Trophoblast cell (in vitro differentiated cells and primary cell): Measurements from ENCODE around the gene TMEM132C.
A peak's percentile ranks its signal among the peaks of the same experiment; 100 is the strongest.

ENCODE experiments used
- DNase-seq, 2 donors: peaks; one replicate each; pipeline ENCODE4 v3.0.0-alpha.2; 2016
- H2AFZ ChIP-seq: 2 replicates; pipeline ENCODE4 v1.6.1; 2013; ENCODE audit warnings: low read length, moderate library complexity, mild to moderate bottlenecking; ENCODE audit not compliant: insufficient read depth, poor library complexity
- H2AK5ac ChIP-seq: 2 replicates; pipeline ENCODE4 v1.6.1; 2013; ENCODE audit warnings: mild to moderate bottlenecking, low read length
- H2BK120ac ChIP-seq: 2 replicates; pipeline ENCODE4 v1.6.1; 2013; ENCODE audit warnings: low read length, mild to moderate bottlenecking, moderate library complexity; ENCODE audit not compliant: insufficient read depth, poor library complexity
- H2BK12ac ChIP-seq: 2 replicates; pipeline ENCODE4 v1.6.1; 2013; ENCODE audit warnings: mild to moderate bottlenecking, low read length, moderate library complexity
- H2BK5ac ChIP-seq: 2 replicates; pipeline ENCODE4 v1.6.1; 2013; ENCODE audit warnings: low read length, low read depth, moderate library complexity, mild to moderate bottlenecking; ENCODE audit not compliant: poor library complexity
- H3K14ac ChIP-seq: 2 replicates; pipeline ENCODE4 v1.6.1; 2013; ENCODE audit warnings: mild to moderate bottlenecking, low read length
- H3K18ac ChIP-seq: 2 replicates; pipeline ENCODE4 v1.6.1; 2013; ENCODE audit warnings: mild to moderate bottlenecking, low read length
- H3K23ac ChIP-seq: 2 replicates; pipeline ENCODE4 v1.6.1; 2013; ENCODE audit warnings: low read length
- H3K27ac ChIP-seq: 2 replicates; pipeline ENCODE4 v1.5.1; 2013; ENCODE audit warnings: low read depth, mild to moderate bottlenecking, inconsistent platforms, low read length, moderate library complexity
- H3K27me3 ChIP-seq: 2 replicates; pipeline ENCODE4 v1.6.1; 2013; ENCODE audit warnings: inconsistent platforms, mild to moderate bottlenecking, low read length, moderate library complexity; ENCODE audit not compliant: insufficient read depth
- H3K36me3 ChIP-seq, 2 experiments: 1 replicate in 1 of 2; 2 replicates in 1 of 2; pipeline ENCODE4 v1.6.1; 2013; ENCODE audit warnings: low read length in 2 of 2, mild to moderate bottlenecking in 2 of 2, moderate library complexity in 1 of 2; ENCODE audit not compliant: insufficient read depth in 2 of 2, control insufficient read depth in 1 of 2
- H3K4ac ChIP-seq: 2 replicates; pipeline ENCODE4 v1.6.1; 2013; ENCODE audit warnings: low read depth, mild to moderate bottlenecking, low read length, moderate library complexity
- H3K4me1 ChIP-seq, 2 experiments: 1 replicate in 1 of 2; 2 replicates in 1 of 2; pipeline ENCODE4 v1.6.1; 2013; ENCODE audit warnings: low read length in 2 of 2, mild to moderate bottlenecking in 2 of 2, moderate library complexity in 1 of 2; ENCODE audit not compliant: insufficient read depth in 2 of 2, control insufficient read depth in 1 of 2
- H3K4me2 ChIP-seq: 2 replicates; pipeline ENCODE4 v1.6.1; 2013; ENCODE audit warnings: inconsistent platforms, mild to moderate bottlenecking, low read length, moderate library complexity
- H3K4me3 ChIP-seq: 2 replicates; pipeline ENCODE4 v1.5.1; 2013; ENCODE audit warnings: mild to moderate bottlenecking, low read depth, low read length, inconsistent platforms
- H3K79me1 ChIP-seq: one replicate; pipeline ENCODE4 v1.6.1; 2013; ENCODE audit warnings: low read length
- H3K79me2 ChIP-seq: 2 replicates; pipeline ENCODE4 v1.6.1; 2013; ENCODE audit warnings: low read length, mild to moderate bottlenecking; ENCODE audit not compliant: control insufficient read depth, insufficient read depth, poor library complexity
- H3K9ac ChIP-seq: 2 replicates; pipeline ENCODE4 v1.6.1; 2013; ENCODE audit warnings: mild to moderate bottlenecking, low read length
- H3K9me3 ChIP-seq: 2 replicates; pipeline ENCODE4 v1.6.1; 2013; ENCODE audit warnings: low read depth, mild to moderate bottlenecking, control low read depth, inconsistent platforms, low read length; ENCODE audit not compliant: insufficient read depth
- H4K12ac ChIP-seq: 2 replicates; pipeline ENCODE4 v1.6.1; 2013; ENCODE audit warnings: low read depth, mild to moderate bottlenecking, low read length, moderate library complexity
- H4K8ac ChIP-seq: 2 replicates; pipeline ENCODE4 v1.6.1; 2013; ENCODE audit warnings: low read depth, mild to moderate bottlenecking, low read length, moderate library complexity
- H4K91ac ChIP-seq: one replicate; pipeline ENCODE4 v1.6.1; 2013; ENCODE audit warnings: low read depth, mild to moderate bottlenecking, low read length, moderate library complexity
- WGBS: extraction: QIAGEN DNeasy Blood & Tissue Kit; methylation state at CpG from one replicate; pipeline ENCODE4 v1.1.7; 2013; ENCODE audit warnings: missing lambda C conversion rate; ENCODE audit not compliant: insufficient read length, insufficient coverage; ENCODE audit errors: extremely low coverage; 5-methylcytosine and 5-hydroxymethylcytosine counted together

Gene TMEM132C

DNA sequence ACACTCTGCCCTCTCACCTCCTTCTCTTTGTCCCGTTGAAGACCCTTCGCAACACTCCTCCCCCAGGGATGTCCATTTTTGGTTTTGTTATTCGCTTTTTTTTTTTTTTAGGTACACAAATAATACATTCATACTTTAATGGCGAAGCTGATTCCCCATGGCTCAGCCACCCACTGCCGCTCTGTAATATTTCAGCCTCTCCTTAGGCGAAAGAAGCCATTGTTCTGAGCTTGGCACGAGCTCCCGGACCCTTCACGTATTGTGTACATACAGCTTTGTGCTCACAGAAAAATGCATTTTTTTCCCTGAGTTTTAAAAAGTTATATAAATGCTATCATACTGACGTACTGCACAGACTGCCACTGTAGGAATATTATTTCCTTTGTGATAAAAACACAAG is 115.0 kb downstream of the TMEM132C start:
- no peaks in the 10 kb centered on the region for H3K36me3 ChIP-seq
- H3K9me3 ChIP-seq = peaks cover 4% of the 10 kb centered on the region
- no peak overlapping the region for H2BK120ac ChIP-seq
- WGBS = no CpG with 5 or more reads among the region's 10 CpGs
- no peak overlapping the region for H3K9ac ChIP-seq
- no peak overlapping the region for H3K23ac ChIP-seq
- H3K4me1 ChIP-seq = no peaks in the 10 kb centered on the region
- no peak overlapping the region for H2BK12ac ChIP-seq
- no peak overlapping the region for H4K91ac ChIP-seq
- no peak overlapping the region for H3K4me2 ChIP-seq
- H4K12ac ChIP-seq = no peak overlapping the region
- H3K27me3 ChIP-seq = no peaks in the 10 kb centered on the region
- H3K79me1 ChIP-seq = no peaks in the 10 kb centered on the region
- no peak overlapping the region for H2BK5ac ChIP-seq
- H3K79me2 ChIP-seq = no peaks in the 10 kb centered on the region
- H3K4ac ChIP-seq = no peak overlapping the region
- H4K8ac ChIP-seq = no peak overlapping the region
- DNase-seq = no peak
- no peak overlapping the region for H3K27ac ChIP-seq
- H2AFZ ChIP-seq = no peak overlapping the region
- no peak overlapping the region for H3K4me3 ChIP-seq
- no peak overlapping the region for H3K18ac ChIP-seq
- no peak overlapping the region for H3K14ac ChIP-seq
- no peak overlapping the region for H2AK5ac ChIP-seq

DNA sequence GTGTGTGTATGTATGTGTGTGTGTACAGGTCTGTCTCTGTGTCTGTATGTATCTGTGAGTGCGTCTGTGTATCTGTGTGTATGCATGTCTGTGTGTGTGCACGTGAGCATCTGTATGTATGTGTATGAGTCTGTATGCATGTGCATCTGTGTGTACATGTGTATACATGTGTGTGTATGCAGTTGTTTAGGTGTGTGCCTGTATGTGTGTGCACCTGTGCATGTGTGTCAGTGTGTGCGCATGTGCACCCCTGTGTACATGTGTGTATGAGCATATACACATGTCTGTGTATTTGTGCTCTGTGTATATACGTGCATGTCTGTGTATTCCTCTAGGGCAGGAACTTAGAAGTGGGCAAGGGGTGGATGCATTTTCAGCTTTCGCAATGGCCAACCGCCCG is 116.0 kb downstream of the TMEM132C start:
- Histone ChIP-seq H4K91ac (no peak overlapping the region), H3K14ac (no peak overlapping the region), H4K12ac (no peak overlapping the region), H3K79me1 (no peaks in the 10 kb centered on the region), H3K18ac (no peak overlapping the region), H3K4me3 (peak overlapping the region; percentile 8), H2AFZ (no peak overlapping the region), H3K4ac (no peak overlapping the region), H3K27me3 (no peaks in the 10 kb centered on the region), H3K27ac (no peak overlapping the region), H3K36me3 (no peaks in the 10 kb centered on the region), H3K4me2 (no peak overlapping the region), H3K23ac (peak overlapping the region; percentile 98), H3K79me2 (no peaks in the 10 kb centered on the region), H3K9ac (peak overlapping the region; percentile 9), H2BK12ac (no peak overlapping the region), H4K8ac (no peak overlapping the region), H2BK5ac (no peak overlapping the region), H2AK5ac (no peak overlapping the region), H2BK120ac (no peak overlapping the region), H3K9me3 (peaks cover 4% of the 10 kb centered on the region), H3K4me1 (no peaks in the 10 kb centered on the region)
- no CpG with 5 or more reads among the region's 7 CpGs for WGBS
- DNase-seq = no peak

DNA sequence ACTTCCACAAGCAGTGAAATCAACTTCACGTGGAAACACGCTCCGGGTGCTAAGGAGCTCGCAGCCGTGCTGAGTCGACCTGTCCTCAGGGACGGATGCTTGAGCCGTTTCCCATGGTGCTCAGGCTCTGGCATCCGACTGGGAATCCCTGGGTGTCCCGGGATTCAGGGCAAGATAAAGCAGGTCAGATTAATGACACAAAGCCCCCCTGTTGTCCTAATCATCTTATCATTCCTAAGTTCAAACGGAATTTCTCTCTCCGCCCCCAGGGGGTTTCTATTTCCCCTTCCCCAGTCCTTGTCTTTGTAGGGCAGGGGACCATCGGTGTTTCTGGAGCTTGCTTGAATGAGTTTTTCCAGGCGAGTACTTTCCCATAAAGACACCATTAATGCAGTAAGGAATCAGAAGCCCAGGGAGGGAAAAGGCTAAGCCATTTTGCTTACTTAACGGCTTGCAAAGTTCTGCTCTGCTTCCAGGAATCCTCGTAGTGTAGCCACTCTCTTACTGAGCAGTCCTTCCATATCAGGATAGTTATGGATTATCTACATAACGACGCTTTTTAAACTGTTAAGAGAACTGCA is 116.5 kb downstream of the TMEM132C start:
- no peak overlapping the region for H2BK12ac ChIP-seq
- H3K18ac ChIP-seq = no peak overlapping the region
- H3K14ac ChIP-seq = no peak overlapping the region
- H2AK5ac ChIP-seq = no peak overlapping the region
- no peak overlapping the region for H3K4ac ChIP-seq
- no peaks in the 10 kb centered on the region for H3K79me1 ChIP-seq
- H3K4me1 ChIP-seq = no peaks in the 10 kb centered on the region
- no peak overlapping the region for H2BK5ac ChIP-seq
- no peaks in the 10 kb centered on the region for H3K79me2 ChIP-seq
- no peaks in the 10 kb centered on the region for H3K27me3 ChIP-seq
- H3K4me2 ChIP-seq = no peak overlapping the region
- H4K12ac ChIP-seq = no peak overlapping the region
- H2AFZ ChIP-seq = no peak overlapping the region
- peaks cover 3% of the 10 kb centered on the region for H3K9me3 ChIP-seq
- WGBS = no CpG with 5 or more reads among the region's 18 CpGs
- DNase-seq = no peak
- H3K36me3 ChIP-seq = no peaks in the 10 kb centered on the region
- no peak overlapping the region for H3K27ac ChIP-seq
- no peak overlapping the region for H2BK120ac ChIP-seq
- no peak overlapping the region for H3K4me3 ChIP-seq
- H4K91ac ChIP-seq = no peak overlapping the region
- H3K9ac ChIP-seq = no peak overlapping the region
- H3K23ac ChIP-seq = no peak overlapping the region
- no peak overlapping the region for H4K8ac ChIP-seq

DNA sequence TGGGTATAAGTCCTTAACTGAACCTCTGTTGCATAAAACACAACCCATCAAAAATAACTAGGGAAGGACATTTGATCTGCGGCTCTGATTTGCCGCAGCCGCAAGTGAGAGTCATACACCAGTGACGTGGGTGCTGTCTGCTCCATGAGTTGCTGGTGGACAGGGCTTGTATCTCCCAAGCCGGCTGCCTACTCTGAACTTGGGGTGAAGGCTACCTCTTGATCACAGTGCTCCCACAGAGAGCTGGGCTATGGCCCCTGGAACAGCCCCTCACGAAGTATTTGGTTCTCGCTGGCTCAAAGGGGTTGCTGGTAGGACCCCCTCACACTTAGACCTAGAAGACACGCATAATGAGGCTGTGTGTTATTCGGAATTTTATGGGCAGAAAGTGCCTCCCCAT is 118.8 kb downstream of the TMEM132C start:
- no peak for DNase-seq
- no CpG with 5 or more reads among the region's 9 CpGs for WGBS
- no peaks in the 10 kb centered on the region for H3K79me2 ChIP-seq

More for the DNA sequence above, 118.8 kb downstream of the TMEM132C start:
- no peak overlapping the region for H4K12ac ChIP-seq
- H2BK5ac ChIP-seq = no peak overlapping the region
- H3K4ac ChIP-seq = no peak overlapping the region
- H2BK120ac ChIP-seq = no peak overlapping the region
- H3K23ac ChIP-seq = no peak overlapping the region
- H3K4me2 ChIP-seq = no peak overlapping the region
- H2AFZ ChIP-seq = no peak overlapping the region
- H4K91ac ChIP-seq = no peak overlapping the region
- no peaks in the 10 kb centered on the region for H3K79me1 ChIP-seq
- H3K9me3 ChIP-seq = peaks cover 1% of the 10 kb centered on the region
- no peaks in the 10 kb centered on the region for H3K4me1 ChIP-seq
- no peak overlapping the region for H3K4me3 ChIP-seq
- no peak overlapping the region for H3K18ac ChIP-seq
- no peak overlapping the region for H3K27ac ChIP-seq
- no peak overlapping the region for H4K8ac ChIP-seq
- no peak overlapping the region for H3K9ac ChIP-seq
- no peaks in the 10 kb centered on the region for H3K36me3 ChIP-seq
- H3K14ac ChIP-seq = no peak overlapping the region
- no peaks in the 10 kb centered on the region for H3K27me3 ChIP-seq
- H2AK5ac ChIP-seq = no peak overlapping the region
- H2BK12ac ChIP-seq = no peak overlapping the region
